Esophagus squamous epithelium (tissue), 4 donors: ENCODE measurements around the gene A4GALT.

ENCODE experiments used
- CTCF ChIP-seq, 6 experiments: fragments of 450-650 bp in 4 of 6; fragments of 200-600 bp in 2 of 6; sonication (generic) in 2 of 6; IDR thresholded peaks; one replicate each; pipeline ENCODE4 v1.5.1; 2016 to 2019; ENCODE audit warnings: antibody characterized with exemption in 6 of 6, mild to moderate bottlenecking in 4 of 6, moderate library complexity in 4 of 6
- POLR2A ChIP-seq, 4 donors: fragments of 450-650 bp; IDR thresholded peaks; one replicate each; pipeline ENCODE4 v1.6.1; 2017; ENCODE audit warnings: antibody characterized with exemption in 4 of 4, mild to moderate bottlenecking in 4 of 4, moderate library complexity in 3 of 4

DNA sequence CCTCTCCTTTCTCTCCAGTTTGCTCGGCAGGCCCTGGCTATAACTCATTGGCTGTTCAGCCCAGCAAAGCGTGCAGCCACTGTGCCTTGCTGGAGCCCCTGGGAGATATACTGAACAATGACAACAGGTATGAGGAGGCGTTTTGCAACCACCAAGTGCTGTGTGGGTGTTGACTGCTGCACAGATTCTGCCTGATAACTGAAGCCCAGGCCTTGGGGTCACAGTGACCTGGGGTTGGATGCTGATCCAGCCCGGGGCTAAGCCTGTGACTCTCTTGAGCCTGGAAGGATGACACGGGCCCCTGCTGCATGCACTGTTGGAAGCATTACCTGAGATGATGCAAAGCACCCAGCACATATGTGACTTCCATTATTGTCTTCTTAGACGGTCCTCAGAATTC lies 13.7 kb upstream of the A4GALT start:
- TF ChIP-seq CTCF (IDR thresholded peaks at IDR 0.05) (no peak), POLR2A (IDR thresholded peaks at IDR 0.05) (no peak)
